Endothelial cell (in vitro differentiated cells): ENCODE measurements around the gene CHCHD3. TPM values are rescaled to one million over a fixed set of nuclear protein-coding genes. Genes with fewer than 3 reads are reported as not detected.

ENCODE experiments used
- DNase-seq: peaks from one replicate; pipeline ENCODE4 v3.0.0; 2021; ENCODE audit warnings: low spot score
- H3K27ac Mint-ChIP-seq: one replicate; pipeline ENCODE4 v1.8.0; 2021; ENCODE audit warnings: mixed read lengths, inconsistent platforms; ENCODE audit not compliant: unreplicated experiment
- H3K27me3 Mint-ChIP-seq: one replicate; pipeline ENCODE4 v1.8.0; 2021; ENCODE audit warnings: mild to moderate bottlenecking, moderate library complexity, mixed read lengths, inconsistent platforms; ENCODE audit not compliant: unreplicated experiment
- H3K36me3 Mint-ChIP-seq: one replicate; pipeline ENCODE4 v1.8.0; 2021; ENCODE audit warnings: mild to moderate bottlenecking, low read depth, mixed read lengths, inconsistent platforms; ENCODE audit not compliant: unreplicated experiment
- H3K4me1 Mint-ChIP-seq: one replicate; pipeline ENCODE4 v1.8.0; 2021; ENCODE audit warnings: mild to moderate bottlenecking, mixed read lengths, inconsistent platforms; ENCODE audit not compliant: unreplicated experiment
- H3K4me3 Mint-ChIP-seq: one replicate; pipeline ENCODE4 v1.8.0; 2021; ENCODE audit warnings: mild to moderate bottlenecking, mixed read lengths, inconsistent platforms; ENCODE audit not compliant: unreplicated experiment
- H3K9me3 Mint-ChIP-seq: one replicate; pipeline ENCODE4 v1.8.0; 2021; ENCODE audit warnings: mixed read lengths, inconsistent platforms; ENCODE audit not compliant: unreplicated experiment
- total RNA-seq: library from RNA; stranded (reverse); fragmentation: NEBNext Ultra II Directional; extraction: Animal tissue kit (Norgen Biotek cat#: 25700); gene quantifications from one replicate; pipeline ENCODE4 v1.2.1, GENCODE V29; 2021; ENCODE audit not compliant: unreplicated experiment
- TF ChIP-seq, protein P1 (sequence below): fragments of 200-600 bp; sonication (generic); IDR thresholded peaks from one replicate; pipeline ENCODE4 v1.5.0; 2021; ENCODE audit warnings: antibody characterized with exemption; ENCODE audit not compliant: unreplicated experiment

CHCHD3 gene
- total RNA-seq, 1 donor from 2014 or later: 55.6 TPM

DNA sequence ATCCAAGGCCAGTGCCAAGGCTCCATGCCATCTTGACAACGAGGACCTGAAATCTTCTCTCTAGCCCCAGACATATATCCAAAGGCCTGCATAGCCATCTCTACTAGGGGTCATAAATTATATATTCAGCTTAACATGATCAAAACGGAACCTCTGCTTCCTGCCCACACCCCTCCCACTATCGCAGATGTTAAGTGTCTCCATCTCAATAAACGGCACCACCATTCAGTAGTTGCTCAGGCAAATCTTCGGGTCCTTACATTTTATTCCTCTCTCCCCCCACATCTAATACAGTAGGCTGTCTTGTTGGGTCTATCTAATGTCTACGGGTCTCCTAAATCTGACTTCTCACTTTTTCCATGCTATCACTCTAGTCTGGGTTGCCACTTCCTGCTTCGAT is 304.5 kb downstream of the CHCHD3 start:
- Mint-ChIP-seq H3K9me3 (no peaks in the 10 kb centered on the region), H3K4me3 (no peak overlapping the region), H3K27ac (no peak overlapping the region), H3K36me3 (no peaks in the 10 kb centered on the region), H3K4me1 (no peaks in the 10 kb centered on the region), H3K27me3 (peaks cover 7% of the 10 kb centered on the region)
- TF ChIP-seq, protein P1, sequence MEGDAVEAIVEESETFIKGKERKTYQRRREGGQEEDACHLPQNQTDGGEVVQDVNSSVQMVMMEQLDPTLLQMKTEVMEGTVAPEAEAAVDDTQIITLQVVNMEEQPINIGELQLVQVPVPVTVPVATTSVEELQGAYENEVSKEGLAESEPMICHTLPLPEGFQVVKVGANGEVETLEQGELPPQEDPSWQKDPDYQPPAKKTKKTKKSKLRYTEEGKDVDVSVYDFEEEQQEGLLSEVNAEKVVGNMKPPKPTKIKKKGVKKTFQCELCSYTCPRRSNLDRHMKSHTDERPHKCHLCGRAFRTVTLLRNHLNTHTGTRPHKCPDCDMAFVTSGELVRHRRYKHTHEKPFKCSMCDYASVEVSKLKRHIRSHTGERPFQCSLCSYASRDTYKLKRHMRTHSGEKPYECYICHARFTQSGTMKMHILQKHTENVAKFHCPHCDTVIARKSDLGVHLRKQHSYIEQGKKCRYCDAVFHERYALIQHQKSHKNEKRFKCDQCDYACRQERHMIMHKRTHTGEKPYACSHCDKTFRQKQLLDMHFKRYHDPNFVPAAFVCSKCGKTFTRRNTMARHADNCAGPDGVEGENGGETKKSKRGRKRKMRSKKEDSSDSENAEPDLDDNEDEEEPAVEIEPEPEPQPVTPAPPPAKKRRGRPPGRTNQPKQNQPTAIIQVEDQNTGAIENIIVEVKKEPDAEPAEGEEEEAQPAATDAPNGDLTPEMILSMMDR: no peak
- DNase-seq: no peak

DNA sequence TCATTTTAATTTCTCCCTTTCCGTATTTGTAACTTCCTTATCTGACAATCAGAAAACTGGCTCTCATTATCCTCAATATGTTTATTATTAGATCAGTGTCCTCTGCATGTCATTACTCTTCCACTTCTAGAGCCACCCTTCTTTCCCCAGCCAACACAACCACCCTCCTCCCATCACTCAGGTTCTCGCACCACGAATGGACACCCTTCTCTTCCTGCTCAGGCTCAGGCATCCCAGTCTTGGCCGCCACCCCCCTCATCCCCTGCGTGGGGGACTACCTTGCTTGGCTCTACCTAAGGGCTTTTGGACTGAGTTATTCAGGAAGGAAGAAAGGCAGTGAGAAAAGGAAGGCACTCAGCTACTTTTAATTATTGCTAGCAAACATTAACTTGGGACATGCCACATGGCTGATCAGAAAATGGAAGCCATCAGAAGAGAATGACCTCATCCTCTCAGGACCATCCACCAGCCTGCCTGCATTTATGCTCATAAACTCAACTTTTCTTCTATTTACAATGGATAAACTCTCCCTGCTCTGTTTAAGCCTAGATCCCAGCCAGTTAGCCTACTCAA is 305.8 kb downstream of the CHCHD3 start:
- Mint-ChIP-seq H3K36me3 (no peaks in the 10 kb centered on the region), H3K9me3 (no peaks in the 10 kb centered on the region), H3K27me3 (peaks cover 7% of the 10 kb centered on the region), H3K4me3 (no peak overlapping the region), H3K27ac (no peak overlapping the region), H3K4me1 (no peaks in the 10 kb centered on the region)
- TF ChIP-seq, protein P1: no peak
- DNase-seq: no peak

DNA sequence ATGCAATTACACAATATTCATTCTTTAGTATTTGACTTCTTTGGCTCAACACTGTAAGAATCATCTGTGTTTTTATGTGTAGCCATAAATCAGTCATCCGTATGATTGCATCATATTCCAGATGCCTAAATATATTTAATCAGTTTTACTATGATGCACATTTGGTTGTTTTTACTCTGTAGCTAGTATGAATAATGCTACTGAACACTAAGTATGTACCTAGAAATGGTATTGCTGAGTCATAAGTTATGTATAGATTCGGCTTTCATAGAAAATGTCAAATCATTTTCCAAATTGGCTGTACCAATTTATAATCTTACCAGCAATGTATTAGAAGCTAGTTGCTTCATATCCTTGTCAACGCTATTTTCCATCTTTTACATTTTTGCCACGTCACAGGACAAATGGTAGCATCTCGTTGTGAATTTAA is 308.3 kb downstream of the CHCHD3 start:
- no peak overlapping the region for H3K4me3 Mint-ChIP-seq
- H3K9me3 Mint-ChIP-seq: no peaks in the 10 kb centered on the region
- no peaks in the 10 kb centered on the region for H3K36me3 Mint-ChIP-seq
- TF ChIP-seq, protein P1: no peak
- no peak overlapping the region for H3K27ac Mint-ChIP-seq
- no peaks in the 10 kb centered on the region for H3K4me1 Mint-ChIP-seq
- peaks cover 5% of the 10 kb centered on the region for H3K27me3 Mint-ChIP-seq
- no peak for DNase-seq

DNA sequence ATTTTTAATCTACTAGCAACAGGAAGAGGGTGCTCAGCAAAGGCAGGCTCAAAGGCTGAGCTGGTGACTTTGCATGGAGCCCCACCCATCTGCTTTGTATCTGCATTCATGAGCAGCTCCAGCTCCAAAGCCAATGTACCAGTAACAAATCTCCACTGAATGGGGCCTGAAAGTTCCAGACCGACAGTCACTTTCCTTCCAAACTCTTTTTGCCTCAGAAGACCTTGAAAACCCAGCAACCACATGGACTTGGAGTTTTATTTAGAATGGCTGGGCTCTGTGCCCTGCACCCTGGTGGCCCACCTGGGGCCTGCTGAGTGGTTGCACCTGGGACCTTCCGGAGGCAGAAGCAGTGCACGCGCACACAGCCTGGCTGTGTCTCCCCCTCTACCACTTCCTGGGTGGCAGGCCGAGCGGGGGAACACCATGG is 310.6 kb downstream of the CHCHD3 start:
- no peaks in the 10 kb centered on the region for H3K9me3 Mint-ChIP-seq
- H3K27ac Mint-ChIP-seq: no peak overlapping the region

DNA sequence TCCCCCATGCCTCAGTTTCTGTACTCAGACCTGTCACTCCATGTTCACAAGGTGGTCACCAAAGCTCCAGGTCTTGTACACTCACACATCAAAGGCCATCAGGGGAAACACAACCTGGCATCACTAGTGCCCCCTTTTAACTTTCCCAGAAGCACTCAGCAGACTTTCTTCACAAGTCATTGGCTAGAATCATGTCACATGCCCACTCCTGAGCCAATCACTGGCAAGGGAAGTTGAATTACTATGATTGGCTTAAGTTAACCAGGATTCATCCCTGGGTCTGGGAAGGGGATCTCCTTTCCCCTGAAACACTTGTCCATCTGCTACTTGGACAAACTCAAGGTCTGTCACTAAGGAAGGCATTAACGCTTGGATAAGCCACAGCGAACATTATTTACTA is 311.8 kb downstream of the CHCHD3 start:
- TF ChIP-seq, protein P1: no peak
- Mint-ChIP-seq H3K4me3 (no peak overlapping the region), H3K27me3 (peaks cover 3% of the 10 kb centered on the region), H3K9me3 (no peaks in the 10 kb centered on the region), H3K4me1 (no peaks in the 10 kb centered on the region), H3K36me3 (no peaks in the 10 kb centered on the region), H3K27ac (no peak overlapping the region)
- no peak for DNase-seq

More for the DNA sequence above, 310.6 kb downstream of the CHCHD3 start:
- no peaks in the 10 kb centered on the region for H3K4me1 Mint-ChIP-seq
- no peak for DNase-seq
- no peak overlapping the region for H3K4me3 Mint-ChIP-seq
- TF ChIP-seq, protein P1: no peak
- peaks cover 5% of the 10 kb centered on the region for H3K27me3 Mint-ChIP-seq
- H3K36me3 Mint-ChIP-seq: no peaks in the 10 kb centered on the region
